ENCODE measurements around the gene BLVRA. TPM values are rescaled to one million over a fixed set of nuclear protein-coding genes. Genes with fewer than 3 reads are reported as not detected.
"Not testable (repeated sequence)": the region's sequence is repeated elsewhere in the genome, so short reads cannot be mapped to it uniquely, and the experiment has no call there.

The BLVRA gene, protein sequence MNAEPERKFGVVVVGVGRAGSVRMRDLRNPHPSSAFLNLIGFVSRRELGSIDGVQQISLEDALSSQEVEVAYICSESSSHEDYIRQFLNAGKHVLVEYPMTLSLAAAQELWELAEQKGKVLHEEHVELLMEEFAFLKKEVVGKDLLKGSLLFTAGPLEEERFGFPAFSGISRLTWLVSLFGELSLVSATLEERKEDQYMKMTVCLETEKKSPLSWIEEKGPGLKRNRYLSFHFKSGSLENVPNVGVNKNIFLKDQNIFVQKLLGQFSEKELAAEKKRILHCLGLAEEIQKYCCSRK
- polyA plus RNA-seq (2012; ENCODE audit: low read depth, missing spikeins), result 46.3 TPM

GRCh38 chr7:43758029-43758821, at the start of gene BLVRA:
TSS of gene BLVRA (plus strand) at chr7:43758680. CDS start at chr7:43771159, 12,479 bp downstream.
- DNase-seq (ENCODE audit: insufficient read length, low spot score) (peak; percentile 67), FAIRE-seq (peak; percentile 9)
- TF ChIP-seq TAF1 (IDR thresholded peaks at IDR 0.05; ENCODE audit: low read depth, low read length), result no peak

GRCh38 chr7:43711503-43711902, 47.0 kb upstream of the BLVRA start:
- TF ChIP-seq POU2F2 (IDR thresholded peaks at IDR 0.05; ENCODE audit: low read depth, low read length) (no peak), POLR2AphosphoS5 (IDR thresholded peaks at IDR 0.05; ENCODE audit: low read depth, low read length) (no peak), SPI1 (IDR thresholded peaks at IDR 0.05; ENCODE audit: low read depth, low read length) (no peak), POLR2A (IDR thresholded peaks at IDR 0.05; ENCODE audit: low read depth, low read length) (no peak), PAX5 (IDR thresholded peaks at IDR 0.05; ENCODE audit: insufficient read depth, low read length, severe bottlenecking) (no peak), TAF1 (IDR thresholded peaks at IDR 0.05; ENCODE audit: low read depth, low read length) (no peak)

GRCh38 chr7:43715966-43716365, 42.5 kb upstream of the BLVRA start:
- not testable (repeated sequence) for FAIRE-seq; DNase-seq (ENCODE audit: insufficient read length, low spot score)

More at GRCh38 chr7:43711503-43711902, 47.0 kb upstream of the BLVRA start:
- no peak for FAIRE-seq
- no peak for DNase-seq (ENCODE audit: insufficient read length, low spot score)

DNA sequence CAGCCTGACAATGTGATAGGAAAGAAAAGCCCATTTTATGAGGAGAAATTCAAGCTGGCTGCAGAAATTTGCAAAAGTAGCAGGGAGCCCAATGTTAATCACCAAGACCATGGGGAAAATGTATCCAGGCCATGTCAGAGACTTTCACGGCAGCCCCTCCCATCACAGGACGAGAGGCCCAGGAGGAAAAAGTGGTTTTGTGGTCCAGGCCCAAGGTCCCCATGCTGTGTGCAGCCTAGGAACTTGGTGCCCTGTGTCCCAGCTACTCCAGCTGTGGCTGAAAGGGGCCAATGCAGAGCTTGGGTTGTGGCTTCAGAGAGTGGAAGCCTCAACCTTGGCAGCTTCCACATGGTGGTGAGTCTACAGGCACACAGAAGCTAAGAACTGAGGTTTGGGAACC, 41.9 kb upstream of the BLVRA start:
- no peak for FAIRE-seq
- no peak for DNase-seq (ENCODE audit: insufficient read length, low spot score)
- TF ChIP-seq SPI1 (IDR thresholded peaks at IDR 0.05; ENCODE audit: low read depth, low read length) (no peak), PAX5 (IDR thresholded peaks at IDR 0.05; ENCODE audit: insufficient read depth, low read length, severe bottlenecking) (no peak), TAF1 (IDR thresholded peaks at IDR 0.05; ENCODE audit: low read depth, low read length) (no peak), POU2F2 (IDR thresholded peaks at IDR 0.05; ENCODE audit: low read depth, low read length) (no peak), POLR2A (IDR thresholded peaks at IDR 0.05; ENCODE audit: low read depth, low read length) (no peak), POLR2AphosphoS5 (IDR thresholded peaks at IDR 0.05; ENCODE audit: low read depth, low read length) (no peak)

DNA sequence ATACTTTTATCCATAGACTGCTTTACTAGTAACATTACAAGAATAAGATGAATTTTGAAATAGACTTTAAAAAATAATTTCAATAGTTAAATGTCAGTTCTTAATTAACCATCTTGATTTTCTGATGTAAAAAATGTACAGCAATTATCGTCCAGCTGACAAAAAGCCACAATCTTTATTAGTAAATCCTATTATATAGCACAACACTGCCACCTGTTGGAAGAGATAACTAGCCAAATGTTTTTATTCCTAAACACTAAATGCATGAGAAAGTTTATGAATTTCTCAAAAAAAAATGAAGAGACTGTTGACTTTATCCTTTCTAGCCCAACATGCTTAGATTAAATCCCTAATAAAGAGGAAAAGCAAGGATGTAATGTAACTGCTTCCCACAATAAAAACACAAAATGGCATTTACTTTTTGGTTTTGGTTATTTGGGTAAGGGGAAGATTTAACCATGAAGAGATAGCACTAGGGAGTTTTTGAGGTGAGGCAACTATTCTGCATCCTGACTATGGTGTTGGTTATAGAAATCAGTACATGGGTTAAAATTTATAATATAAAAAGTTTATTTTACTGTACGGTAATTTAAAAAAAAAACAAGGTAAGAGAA, 37.2 kb upstream of the BLVRA start:
- DNase-seq (ENCODE audit: insufficient read length, low spot score), result no peak
- no peak for FAIRE-seq
- TF ChIP-seq POLR2AphosphoS5 (IDR thresholded peaks at IDR 0.05; ENCODE audit: low read depth, low read length) (no peak), POU2F2 (IDR thresholded peaks at IDR 0.05; ENCODE audit: low read depth, low read length) (no peak), PAX5 (IDR thresholded peaks at IDR 0.05; ENCODE audit: insufficient read depth, low read length, severe bottlenecking) (no peak), SPI1 (IDR thresholded peaks at IDR 0.05; ENCODE audit: low read depth, low read length) (no peak), TAF1 (IDR thresholded peaks at IDR 0.05; ENCODE audit: low read depth, low read length) (no peak), POLR2A (IDR thresholded peaks at IDR 0.05; ENCODE audit: low read depth, low read length) (no peak)

- FAIRE-seq, result no peak
- TF ChIP-seq POU2F2 (IDR thresholded peaks at IDR 0.05; ENCODE audit: low read depth, low read length) (no peak), POLR2AphosphoS5 (IDR thresholded peaks at IDR 0.05; ENCODE audit: low read depth, low read length) (no peak), TAF1 (IDR thresholded peaks at IDR 0.05; ENCODE audit: low read depth, low read length) (no peak), SPI1 (IDR thresholded peaks at IDR 0.05; ENCODE audit: low read depth, low read length) (no peak), POLR2A (IDR thresholded peaks at IDR 0.05; ENCODE audit: low read depth, low read length) (no peak), PAX5 (IDR thresholded peaks at IDR 0.05; ENCODE audit: insufficient read depth, low read length, severe bottlenecking) (no peak)
Measured at GRCh38 chr7:43723007-43723341, 35.5 kb upstream of the BLVRA start.

DNA sequence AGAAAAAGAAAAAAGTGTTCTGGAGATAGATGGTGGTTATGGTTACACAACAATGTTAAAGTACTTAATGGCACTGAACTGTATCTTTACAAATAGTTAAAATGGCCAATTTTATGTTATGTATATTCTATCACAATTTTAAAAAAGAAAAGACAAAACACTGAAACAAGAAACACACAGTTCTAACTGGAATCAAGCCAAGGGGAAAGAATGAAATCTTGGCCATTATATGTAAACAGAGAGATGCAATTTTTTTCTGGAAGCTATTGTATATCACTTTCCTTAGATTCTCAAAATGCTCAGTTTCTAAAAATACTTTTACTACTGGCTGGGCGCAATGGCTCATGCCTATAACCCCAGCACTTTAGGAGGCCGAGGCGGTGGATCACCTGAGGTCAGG, 33.2 kb upstream of the BLVRA start:
- FAIRE-seq (no peak), DNase-seq (ENCODE audit: insufficient read length, low spot score) (no peak)
- TF ChIP-seq POLR2A (IDR thresholded peaks at IDR 0.05; ENCODE audit: low read depth, low read length), result no peak
- no peak for TF ChIP-seq SPI1 (IDR thresholded peaks at IDR 0.05; ENCODE audit: low read depth, low read length)
- TF ChIP-seq POU2F2 (IDR thresholded peaks at IDR 0.05; ENCODE audit: low read depth, low read length), result no peak
- no peak for TF ChIP-seq PAX5 (IDR thresholded peaks at IDR 0.05; ENCODE audit: insufficient read depth, low read length, severe bottlenecking)
- TF ChIP-seq POLR2AphosphoS5 (IDR thresholded peaks at IDR 0.05; ENCODE audit: low read depth, low read length), result no peak
- no peak for TF ChIP-seq TAF1 (IDR thresholded peaks at IDR 0.05; ENCODE audit: low read depth, low read length)

More at GRCh38 chr7:43723007-43723341, 35.5 kb upstream of the BLVRA start:
- DNase-seq (ENCODE audit: insufficient read length, low spot score), result no peak

DNA sequence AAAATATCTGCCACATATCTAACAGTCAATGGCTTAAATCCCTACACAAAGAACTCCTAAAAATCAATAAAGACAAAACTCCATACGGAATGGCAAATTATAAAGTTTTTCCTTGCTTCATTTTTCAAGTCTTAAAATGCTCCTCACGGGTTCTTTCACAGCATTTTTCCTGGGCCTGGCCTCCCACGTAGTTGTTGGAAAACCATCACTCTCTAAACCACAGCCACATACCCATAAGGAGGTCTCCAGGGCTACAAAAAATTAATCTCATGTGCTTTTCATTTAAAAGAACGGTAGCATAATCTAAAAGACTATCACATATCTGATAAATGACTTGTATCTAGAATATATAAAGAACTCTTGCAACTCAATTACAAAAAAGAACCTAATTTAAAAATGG, 32.0 kb upstream of the BLVRA start:
- FAIRE-seq (no peak), DNase-seq (ENCODE audit: insufficient read length, low spot score) (no peak)
- TF ChIP-seq POU2F2 (IDR thresholded peaks at IDR 0.05; ENCODE audit: low read depth, low read length), result no peak
- no peak for TF ChIP-seq POLR2A (IDR thresholded peaks at IDR 0.05; ENCODE audit: low read depth, low read length)
- no peak for TF ChIP-seq SPI1 (IDR thresholded peaks at IDR 0.05; ENCODE audit: low read depth, low read length)
- no peak for TF ChIP-seq TAF1 (IDR thresholded peaks at IDR 0.05; ENCODE audit: low read depth, low read length)
- no peak for TF ChIP-seq PAX5 (IDR thresholded peaks at IDR 0.05; ENCODE audit: insufficient read depth, low read length, severe bottlenecking)
- no peak for TF ChIP-seq POLR2AphosphoS5 (IDR thresholded peaks at IDR 0.05; ENCODE audit: low read depth, low read length)

- FAIRE-seq (peak; percentile 68), DNase-seq (ENCODE audit: insufficient read length, low spot score) (no peak)
- TF ChIP-seq TAF1 (IDR thresholded peaks at IDR 0.05; ENCODE audit: low read depth, low read length), result no peak
- TF ChIP-seq POLR2A (IDR thresholded peaks at IDR 0.05; ENCODE audit: low read depth, low read length), result no peak
- TF ChIP-seq SPI1 (IDR thresholded peaks at IDR 0.05; ENCODE audit: low read depth, low read length), result no peak
- TF ChIP-seq POLR2AphosphoS5 (IDR thresholded peaks at IDR 0.05; ENCODE audit: low read depth, low read length), result no peak
- no peak for TF ChIP-seq PAX5 (IDR thresholded peaks at IDR 0.05; ENCODE audit: insufficient read depth, low read length, severe bottlenecking)
- TF ChIP-seq POU2F2 (IDR thresholded peaks at IDR 0.05; ENCODE audit: low read depth, low read length), result no peak
Measured at GRCh38 chr7:43727003-43727402, 31.5 kb upstream of the BLVRA start.
